HUES48 (cell line): ENCODE results near the gene NUP210L.
"Not testable (repeated sequence)": the region's sequence is repeated elsewhere in the genome, so short reads cannot be mapped to it uniquely, and the experiment has no call there.

Experiments
- H3K27ac ChIP-seq: one replicate; pipeline ENCODE4 v1.7.0; 2013; ENCODE audit warnings: low read depth, low read length, inconsistent platforms
- H3K27me3 ChIP-seq: 2 replicates; pipeline ENCODE4 v1.6.1; 2013; ENCODE audit warnings: mild to moderate bottlenecking, low read length; ENCODE audit not compliant: control insufficient read depth, insufficient read depth
- H3K36me3 ChIP-seq: 2 replicates; pipeline ENCODE4 v1.6.1; 2013; ENCODE audit warnings: low read length; ENCODE audit not compliant: control insufficient read depth, insufficient read depth
- H3K4me1 ChIP-seq: 2 replicates; pipeline ENCODE4 v1.6.1; 2013; ENCODE audit warnings: mild to moderate bottlenecking, low read length; ENCODE audit not compliant: control insufficient read depth, insufficient read depth
- H3K4me3 ChIP-seq: 2 replicates; pipeline ENCODE4 v1.5.1; 2013; ENCODE audit warnings: mild to moderate bottlenecking, low read depth, low read length
- H3K9ac ChIP-seq: 2 replicates; pipeline ENCODE4 v1.6.1; 2013; ENCODE audit warnings: mild to moderate bottlenecking, low read depth, low read length, moderate library complexity
- H3K9me3 ChIP-seq: 2 replicates; pipeline ENCODE4 v1.6.1; 2013; ENCODE audit warnings: low read length; ENCODE audit not compliant: control insufficient read depth, insufficient read depth

Gene NUP210L

GRCh38 chr1:154167461-154167860, 12.6 kb upstream of the NUP210L start:
- Histone ChIP-seq H3K27ac (no peak overlapping the region), H3K4me1 (no peaks in the 10 kb centered on the region), H3K27me3 (no peaks in the 10 kb centered on the region), H3K9ac (no peak overlapping the region), H3K9me3 (no peaks in the 10 kb centered on the region), H3K4me3 (no peak overlapping the region), H3K36me3 (peaks cover 99% of the 10 kb centered on the region)

- no peak overlapping the region for H3K27ac ChIP-seq
- peaks cover 96% of the 10 kb centered on the region for H3K36me3 ChIP-seq
- no peaks in the 10 kb centered on the region for H3K9me3 ChIP-seq
- no peaks in the 10 kb centered on the region for H3K4me1 ChIP-seq
- H3K4me3 ChIP-seq: no peak overlapping the region
- H3K27me3 ChIP-seq: no peaks in the 10 kb centered on the region
- no peak overlapping the region for H3K9ac ChIP-seq
Measured at GRCh38 chr1:154166207-154166606, 11.3 kb upstream of the NUP210L start.

GRCh38 chr1:154159554-154159953, 4.7 kb upstream of the NUP210L start:
- H3K27me3 ChIP-seq: no peaks in the 10 kb centered on the region
- H3K27ac ChIP-seq: no peak overlapping the region
- H3K4me1 ChIP-seq: peaks cover 11% of the 10 kb centered on the region; the same call in 1 of the 2 replicates
- H3K9ac ChIP-seq: no peak overlapping the region
- no peak overlapping the region for H3K4me3 ChIP-seq
- H3K9me3 ChIP-seq: no peaks in the 10 kb centered on the region
- peaks cover 93% of the 10 kb centered on the region for H3K36me3 ChIP-seq

- Histone ChIP-seq H3K4me3 (no peak overlapping the region), H3K36me3 (peaks cover 83% of the 10 kb centered on the region), H3K4me1 (peaks cover 11% of the 10 kb centered on the region; the same call in 1 of the 2 replicates), H3K27me3 (no peaks in the 10 kb centered on the region), H3K9me3 (no peaks in the 10 kb centered on the region), H3K9ac (no peak overlapping the region), H3K27ac (no peak overlapping the region)
Measured at GRCh38 chr1:154158307-154159125, 3.6 kb upstream of the NUP210L start.

GRCh38 chr1:154157520-154158306, 2.8 kb upstream of the NUP210L start:
- Histone ChIP-seq H3K27me3 (no peaks in the 10 kb centered on the region), H3K4me1 (peaks cover 11% of the 10 kb centered on the region; the same call in 1 of the 2 replicates), H3K9me3 (no peaks in the 10 kb centered on the region), H3K4me3 (no peak overlapping the region), H3K27ac (peak overlapping the region; percentile 56), H3K36me3 (peaks cover 75% of the 10 kb centered on the region), H3K9ac (no peak overlapping the region)

- H3K4me3 ChIP-seq: no peak overlapping the region
- no peak overlapping the region for H3K9ac ChIP-seq
- peak overlapping the region; percentile 8 for H3K27ac ChIP-seq
- H3K36me3 ChIP-seq: peaks cover 53% of the 10 kb centered on the region
- no peaks in the 10 kb centered on the region for H3K27me3 ChIP-seq
- H3K9me3 ChIP-seq: no peaks in the 10 kb centered on the region
- H3K4me1 ChIP-seq: peaks cover 11% of the 10 kb centered on the region; the same call in 1 of the 2 replicates
Measured at GRCh38 chr1:154155251-154155650, 378 bp upstream of the NUP210L start.

GRCh38 chr1:154154053-154154452, 820 bp downstream of the NUP210L start:
- H3K27me3 ChIP-seq: no peaks in the 10 kb centered on the region
- H3K36me3 ChIP-seq: peaks cover 41% of the 10 kb centered on the region
- no peak overlapping the region for H3K27ac ChIP-seq
- no peak overlapping the region for H3K4me3 ChIP-seq
- H3K9ac ChIP-seq: no peak overlapping the region; the same call in 1 of the 2 replicates
- no peaks in the 10 kb centered on the region for H3K9me3 ChIP-seq
- peaks cover 11% of the 10 kb centered on the region; the same call in 1 of the 2 replicates for H3K4me1 ChIP-seq

- no peak overlapping the region for H3K27ac ChIP-seq
- peaks cover 14% of the 10 kb centered on the region for H3K36me3 ChIP-seq
- H3K27me3 ChIP-seq: no peaks in the 10 kb centered on the region
- H3K4me1 ChIP-seq: peaks cover 7% of the 10 kb centered on the region; the same call in 1 of the 2 replicates
- no peak overlapping the region for H3K4me3 ChIP-seq
- H3K9me3 ChIP-seq: no peaks in the 10 kb centered on the region
- H3K9ac ChIP-seq: no peak overlapping the region
Measured at GRCh38 chr1:154151311-154151710, 3.6 kb downstream of the NUP210L start.

GRCh38 chr1:154148807-154149206, 6.1 kb downstream of the NUP210L start:
- Histone ChIP-seq H3K9me3 (no peaks in the 10 kb centered on the region), H3K27me3 (no peaks in the 10 kb centered on the region), H3K4me1 (no peaks in the 10 kb centered on the region), H3K9ac (no peak overlapping the region), H3K27ac (no peak overlapping the region), H3K36me3 (no peaks in the 10 kb centered on the region), H3K4me3 (no peak overlapping the region)

- H3K9ac ChIP-seq, H3K4me1 ChIP-seq, H3K27ac ChIP-seq, H3K36me3 ChIP-seq, H3K9me3 ChIP-seq, H3K27me3 ChIP-seq, H3K4me3 ChIP-seq: not testable (repeated sequence)
Measured at GRCh38 chr1:154147505-154147904, 7.4 kb downstream of the NUP210L start.

- Histone ChIP-seq H3K27ac (no peak overlapping the region), H3K9ac (no peak overlapping the region), H3K9me3 (no peaks in the 10 kb centered on the region), H3K36me3 (no peaks in the 10 kb centered on the region), H3K27me3 (no peaks in the 10 kb centered on the region), H3K4me3 (no peak overlapping the region), H3K4me1 (no peaks in the 10 kb centered on the region)
Measured at GRCh38 chr1:154145986-154146385, 8.9 kb downstream of the NUP210L start.
